ENCODE results near the gene BRSK2. TPM values are rescaled to one million over a fixed set of nuclear protein-coding genes. Genes with fewer than 3 reads are reported as not detected.
A peak's percentile ranks its signal among the peaks of the same experiment; 100 is the strongest.

BRSK2 gene
- total RNA-seq, 1 donor: 0.36 TPM

GRCh38 chr11:1397862-1398527 lies 8.3 kb downstream of the BRSK2 start:
- no peak for TF ChIP-seq CTCF (IDR thresholded peaks at IDR 0.05; ENCODE audit: insufficient read depth, low read length)

GRCh38 chr11:1398528-1399235 lies 8.9 kb downstream of the BRSK2 start:
- H3K4me3 ChIP-seq (ENCODE audit: low read depth, low read length): no peak overlapping the region
- TF ChIP-seq CTCF (IDR thresholded peaks at IDR 0.05; ENCODE audit: insufficient read depth, low read length): no peak
- DNase-seq (ENCODE audit: low read depth): no peak

More at GRCh38 chr11:1397862-1398527, 8.3 kb downstream of the BRSK2 start:
- no peak for DNase-seq (ENCODE audit: low read depth)
- H3K4me3 ChIP-seq (ENCODE audit: low read depth, low read length): no peak overlapping the region

- DNase-seq (ENCODE audit: low read depth): no peak
- H3K4me3 ChIP-seq (ENCODE audit: low read depth, low read length): no peak overlapping the region
- no peak for TF ChIP-seq CTCF (IDR thresholded peaks at IDR 0.05; ENCODE audit: insufficient read depth, low read length)
Measured at GRCh38 chr11:1399386-1400316, 9.9 kb downstream of the BRSK2 start.

GRCh38 chr11:1400317-1401170 lies 10.8 kb downstream of the BRSK2 start:
- no peak overlapping the region for H3K4me3 ChIP-seq (ENCODE audit: low read depth, low read length)
- TF ChIP-seq CTCF (IDR thresholded peaks at IDR 0.05; ENCODE audit: insufficient read depth, low read length): no peak
- no peak for DNase-seq (ENCODE audit: low read depth)

GRCh38 chr11:1401171-1401445 lies 11.4 kb downstream of the BRSK2 start:
- no peak for TF ChIP-seq CTCF (IDR thresholded peaks at IDR 0.05; ENCODE audit: insufficient read depth, low read length)
- no peak for DNase-seq (ENCODE audit: low read depth)
- H3K4me3 ChIP-seq (ENCODE audit: low read depth, low read length): no peak overlapping the region

DNA sequence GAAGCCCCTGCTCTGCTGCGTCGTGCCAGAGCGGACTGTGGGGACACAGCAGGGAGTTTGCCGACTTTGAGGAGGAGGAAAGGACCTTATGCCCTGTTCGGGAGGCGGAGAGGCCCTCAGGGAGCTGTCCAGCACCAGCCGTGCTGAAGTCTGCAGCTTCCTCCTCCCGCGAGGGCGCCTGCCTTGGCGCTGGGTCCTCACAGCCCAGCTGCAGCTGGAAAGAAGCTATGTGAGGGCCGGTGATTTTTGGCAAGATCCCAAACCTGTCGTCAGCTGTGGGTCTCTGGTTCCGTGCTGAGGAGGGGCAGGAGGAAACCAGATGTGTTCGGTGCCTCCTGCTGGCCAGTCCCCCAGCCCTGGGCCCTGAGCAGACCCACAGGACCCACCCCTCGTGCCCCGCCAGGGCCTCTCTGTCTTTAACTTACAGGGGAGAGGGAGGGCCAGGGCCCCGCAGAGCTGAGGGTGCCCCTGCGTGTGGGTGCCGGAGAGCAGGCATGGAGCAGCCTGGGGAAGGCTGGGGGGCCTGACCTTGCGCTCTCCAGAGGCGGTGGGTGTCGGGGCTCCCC lies 12.0 kb downstream of the BRSK2 start:
- TF ChIP-seq CTCF (IDR thresholded peaks at IDR 0.05; ENCODE audit: insufficient read depth, low read length): no peak
- peak; percentile 60 for DNase-seq (ENCODE audit: low read depth)
- no peak overlapping the region for H3K4me3 ChIP-seq (ENCODE audit: low read depth, low read length)
